A549 (cell line): Measurements from ENCODE around the gene GCNT3. TPM values are rescaled to one million over a fixed set of nuclear protein-coding genes. Genes with fewer than 3 reads are reported as not detected.

Experiments
- ATAC-seq, 2 experiments: fragments of 200-7000 bp in 1 of 2; fragments of >200 bp in 1 of 2; cut with Nextera tagmentation in 1 of 2; cut with Tn5 transposase in 1 of 2; 3 replicates each; pipeline versions ENCODE4 v1.8.0 to v1.9.1; 2018 to 2020; ENCODE audit warnings: mild to moderate bottlenecking in 1 of 2, moderate library complexity in 1 of 2
- CTCF ChIA-PET: fragments of 300-600 bp; sonication (Branson Sonifier 250); formaldehyde crosslinking; extraction: SDS; loops from one replicate; lab custom pipeline; 2021; ENCODE audit warnings: antibody characterized with exemption, inconsistent platforms; lab: Yijun Ruan, JAX
- POLR2A ChIA-PET: fragments of 350-600 bp; formaldehyde crosslinking; extraction: SDS; loops from one replicate; lab custom pipeline; 2021; ENCODE audit warnings: antibody characterized with exemption, inconsistent platforms; lab: Yijun Ruan, JAX
- DNase-seq, 2 experiments: peaks; one replicate each; pipeline versions ENCODE4 v3.0.0 to v3.0.0-alpha.2; 2011 to 2016; ENCODE audit warnings: low read depth in 1 of 2, low spot score in 1 of 2
- FAIRE-seq: peaks from 2 replicates; lab custom pipeline; 2011; peaks lifted over from hg19 to GRCh38; lab: Jason Lieb, UNC
- H3K27ac ChIP-seq, 2 experiments: fragments of >200 bp; sonication (Bioruptor Twin); formaldehyde crosslinking; 3 replicates each; pipeline ENCODE4 v1.5.1; 2016 to 2017
- H3K4me1 ChIP-seq: fragments of >200 bp; sonication (Bioruptor Twin); formaldehyde crosslinking; 3 replicates; pipeline ENCODE4 v1.6.1; 2016
- H3K4me2 ChIP-seq: fragments of >200 bp; sonication (Bioruptor Twin); formaldehyde crosslinking; 3 replicates; pipeline ENCODE4 v1.6.1; 2016
- H3K4me3 ChIP-seq: fragments of >200 bp; sonication (Bioruptor Twin); formaldehyde crosslinking; 3 replicates; pipeline ENCODE4 v1.5.1; 2016
- H3K9me3 ChIP-seq: fragments of >200 bp; sonication (Bioruptor Twin); formaldehyde crosslinking; 3 replicates; pipeline ENCODE4 v1.6.1; 2016
- CBX8 ChIP-seq: fragments of 200-600 bp; sonication (generic); IDR thresholded peaks from 2 replicates; pipeline ENCODE4 v1.6.1; 2016
- CHD2 ChIP-seq: fragments of 150-350 bp; IDR thresholded peaks from 2 replicates; pipeline ENCODE4 v1.6.1; 2014; ENCODE audit warnings: low read length; ENCODE audit not compliant: partially characterized antibody
- CTCF ChIP-seq: fragments of >200 bp; sonication (Bioruptor Twin); formaldehyde crosslinking; IDR thresholded peaks from 3 replicates; pipeline ENCODE4 v1.5.1; 2016
- E2F6 ChIP-seq: IDR thresholded peaks from 2 replicates; pipeline ENCODE4 v1.6.1; 2012; ENCODE audit warnings: low read depth, borderline replicate concordance
- EHF ChIP-seq: fragments of 250-450 bp; sonication (Bioruptor Pico); IDR thresholded peaks from 2 replicates; pipeline ENCODE4 v1.5.0; 2020; ENCODE audit warnings: mild to moderate bottlenecking
- EHMT2 ChIP-seq: fragments of 200-600 bp; sonication (generic); IDR thresholded peaks from 2 replicates; pipeline ENCODE4 v1.6.1; 2016; ENCODE audit warnings: antibody characterized with exemption, low read depth, mild to moderate bottlenecking, moderate library complexity
- EP300 ChIP-seq, 2 experiments: fragments of >200 bp; sonication (Bioruptor Twin); formaldehyde crosslinking; IDR thresholded peaks; 2 replicates in 1 of 2; 3 replicates in 1 of 2; pipeline ENCODE4 v1.6.1; 2016 to 2017
- ESRRA ChIP-seq: fragments of 150-350 bp; IDR thresholded peaks from 2 replicates; pipeline ENCODE4 v1.6.1; 2014; ENCODE audit warnings: mild to moderate bottlenecking, low read length, borderline replicate concordance
- FOSL2 ChIP-seq, 2 experiments: fragments of 450-650 bp in 1 of 2; fragments of >200 bp in 1 of 2; sonication (Bioruptor Twin) in 1 of 2; formaldehyde crosslinking; IDR thresholded peaks; 2 replicates each; pipeline versions ENCODE4 v1.5.0 to v1.6.1; 2016 to 2020; ENCODE audit warnings: mild to moderate bottlenecking in 1 of 2, moderate library complexity in 1 of 2
- GATA3 ChIP-seq: IDR thresholded peaks from 2 replicates; pipeline ENCODE4 v1.6.1; 2012; ENCODE audit warnings: borderline replicate concordance
- HEYL ChIP-seq: fragments of 250-450 bp; sonication (Bioruptor Pico); IDR thresholded peaks from 2 replicates; pipeline ENCODE4 v1.8.0; 2021; ENCODE audit warnings: mild to moderate bottlenecking, moderate library complexity
- HOXA7 ChIP-seq: fragments of 250-450 bp; sonication (Bioruptor Pico); IDR thresholded peaks from 2 replicates; pipeline ENCODE4 v1.5.0; 2020; ENCODE audit warnings: mild to moderate bottlenecking, moderate library complexity
- HOXB13 ChIP-seq: fragments of 250-450 bp; sonication (Bioruptor Pico); IDR thresholded peaks from 2 replicates; pipeline ENCODE4 v1.5.0; 2020; ENCODE audit warnings: low read depth, mild to moderate bottlenecking, moderate library complexity
- HOXB5 ChIP-seq: fragments of 250-450 bp; sonication (Bioruptor Pico); IDR thresholded peaks from 2 replicates; pipeline ENCODE4 v1.5.0; 2020; ENCODE audit warnings: mild to moderate bottlenecking, moderate library complexity
- KDM1A ChIP-seq: fragments of 200-600 bp; sonication (generic); IDR thresholded peaks from 2 replicates; pipeline ENCODE4 v1.6.1; 2016; ENCODE audit warnings: low read depth, mild to moderate bottlenecking
- MAX ChIP-seq: IDR thresholded peaks from 2 replicates; pipeline ENCODE4 v1.6.1; 2012
- MAZ ChIP-seq: fragments of 150-350 bp; IDR thresholded peaks from 2 replicates; pipeline ENCODE4 v1.6.1; 2014; ENCODE audit warnings: antibody characterized with exemption, low read depth, low read length, borderline replicate concordance
- NFE2L2 ChIP-seq: fragments of 150-350 bp; conservative IDR thresholded peaks from 2 replicates; pipeline ENCODE4 v1.6.1; 2014; ENCODE audit warnings: low read length
- RAD21 ChIP-seq, 2 experiments: fragments of >200 bp in 1 of 2; sonication (Bioruptor Twin) in 1 of 2; formaldehyde crosslinking in 1 of 2; IDR thresholded peaks in 1 of 2; conservative IDR thresholded peaks in 1 of 2; 2 replicates in 1 of 2; 3 replicates in 1 of 2; pipeline ENCODE4 v1.6.1; 2012 to 2018; ENCODE audit warnings: inconsistent platforms in 1 of 2
- RARB ChIP-seq: fragments of 250-450 bp; sonication (Bioruptor Pico); IDR thresholded peaks from 2 replicates; pipeline ENCODE4 v1.8.0; 2021; ENCODE audit warnings: mild to moderate bottlenecking, moderate library complexity
- RFX5 ChIP-seq: fragments of 450-650 bp; IDR thresholded peaks from 2 replicates; pipeline ENCODE4 v1.7.1; 2014; ENCODE audit warnings: antibody characterized with exemption, mild to moderate bottlenecking, moderate library complexity
- SMC3 ChIP-seq: fragments of >200 bp; sonication (Bioruptor Twin); formaldehyde crosslinking; IDR thresholded peaks from 3 replicates; pipeline ENCODE4 v1.6.1; 2018; ENCODE audit warnings: inconsistent platforms
- TFCP2L1 ChIP-seq: fragments of 250-450 bp; sonication (Bioruptor Pico); IDR thresholded peaks from 2 replicates; pipeline ENCODE4 v1.5.0; 2021; ENCODE audit warnings: mild to moderate bottlenecking
- ZC3H11A ChIP-seq: fragments of 450-650 bp; IDR thresholded peaks from 2 replicates; pipeline ENCODE4 v1.6.1; 2014; ENCODE audit warnings: antibody characterized with exemption, mild to moderate bottlenecking
- WGBS: methylation state at CpG from one replicate; pipeline ENCODE4 v1.1.6; 2017; ENCODE audit errors: missing lambda C conversion rate; 5-methylcytosine and 5-hydroxymethylcytosine counted together
- polyA plus RNA-seq, 4 experiments: library from polyadenylated mRNA; depleted of rRNA in 3 of 4; stranded (reverse); fragments of >200 nt; fragmentation: RNase III in 1 of 4; extraction: RNeasy Plus Mini Kit Qiagen cat#74134 plus additional on column Dnase treatment in 1 of 4; gene quantifications; 2 replicates in 3 of 4; 3 replicates in 1 of 4; pipeline ENCODE4 v1.2.3, GENCODE V29; 2011 to 2017

GCNT3 gene
- polyA plus RNA-seq, 2 of the 4 experiments (the other 2 are of a cell fraction), result 69.2 to 134 TPM

- DNase-seq (no peak), ATAC-seq (peak; percentile 51; a peak in 3 of 6 replicates), FAIRE-seq (no peak)
- ChIA-PET POLR2A (no interaction called here), CTCF (interaction anchor here (0.9 to 3.5 kb wide), 5 partner anchors 14 to 55 kb away, joined by 3 to 10 read pairs (median 4); no protein-coding TSS in a partner anchor)
- Histone ChIP-seq H3K4me2 (peak overlapping the region; percentile 42; the same call in 2 of the 3 replicates), H3K4me1 (peaks cover 41% of the 10 kb centered on the region), H3K9me3 (peaks cover 18% of the 10 kb centered on the region), H3K4me3 (no peak overlapping the region), H3K27ac (peak overlapping the region; percentile 13 to 68)
- WGBS, result 93% methylated on average over 8 of the region's 8 CpGs
- TF ChIP-seq EHMT2 (no peak), HOXB5 (CRISPR knock-in tag) (no peak), KDM1A (no peak)
Measured at GRCh38 chr15:59569477-59569876, 42.1 kb upstream of the GCNT3 start.

GRCh38 chr15:59570315-59570714 is 41.3 kb upstream of the GCNT3 start:
- WGBS, result 10% methylated on average over 3 of the region's 3 CpGs
- Histone ChIP-seq H3K4me1 (peaks cover 41% of the 10 kb centered on the region), H3K9me3 (peaks cover 12% of the 10 kb centered on the region), H3K4me2 (peak overlapping the region; percentile 42), H3K27ac (peak overlapping the region; percentile 13 to 68; a peak in 5 of 6 replicates), H3K4me3 (no peak overlapping the region)
- DNase-seq, result peak; percentile 65 to 95
- TF ChIP-seq GATA3 (peak; percentile 20; the same call in 1 of the 2 replicates), HOXB5 (CRISPR knock-in tag) (0 out of 2 replicates have a peak, but pooled peaks have one; percentile 16), FOSL2 (IDR thresholded peaks at IDR 0.05) (no peak), FOSL2 (CRISPR knock-in tag; IDR thresholded peaks at IDR 0.05) (peak; percentile 74), CHD2 (no peak)
- POLR2A ChIA-PET, result no interaction called here
- peak; percentile 78 to 80 for ATAC-seq
- no peak for FAIRE-seq
- CTCF ChIA-PET, result interaction anchor here (0.9 to 3.5 kb wide), 3 partner anchors 27 to 54 kb away, joined by 3 to 10 read pairs (median 4); no protein-coding TSS in a partner anchor

GRCh38 chr15:59571606-59572005 is 40.0 kb upstream of the GCNT3 start:
- WGBS, result 90% methylated on average over 6 of the region's 6 CpGs
- POLR2A ChIA-PET, result no interaction called here
- TF ChIP-seq RFX5, result no peak
- TF ChIP-seq EHF (CRISPR knock-in tag), result peak; percentile 39; the same call in 1 of the 2 replicates
- TF ChIP-seq MAZ, result no peak
- TF ChIP-seq SMC3, result no peak
- TF ChIP-seq HEYL (CRISPR knock-in tag), result no peak
- no peak for TF ChIP-seq TFCP2L1
- TF ChIP-seq HOXB5 (CRISPR knock-in tag), result no peak
- no peak for TF ChIP-seq EP300 (IDR thresholded peaks at IDR 0.05)
- 0 out of 2 replicates have a peak, but pooled peaks have one; percentile 35 for TF ChIP-seq HOXB13 (CRISPR knock-in tag)
- TF ChIP-seq ESRRA, result no peak
- no peak for TF ChIP-seq GATA3
- no peak for TF ChIP-seq E2F6
- no peak for TF ChIP-seq EHMT2
- no peak for TF ChIP-seq RARB (CRISPR knock-in tag)
- H3K27ac ChIP-seq, result peak overlapping the region; percentile 5 to 13; a peak in 1 of 6 replicates
- no peak overlapping the region for H3K4me3 ChIP-seq
- FAIRE-seq (no peak), ATAC-seq (no peak), DNase-seq (no peak)
- CTCF ChIA-PET, result interaction anchor here (0.6 to 1.2 kb wide), 4 partner anchors 9 to 82 kb away, joined by 3 to 6 read pairs (median 4); no protein-coding TSS in a partner anchor
- peaks cover 40% of the 10 kb centered on the region for H3K4me1 ChIP-seq
- no peak overlapping the region for H3K4me2 ChIP-seq
- H3K9me3 ChIP-seq, result no peaks in the 10 kb centered on the region

- H3K4me3 ChIP-seq, result no peak overlapping the region
- no peak overlapping the region for H3K4me2 ChIP-seq
- H3K9me3 ChIP-seq, result no peaks in the 10 kb centered on the region
- POLR2A ChIA-PET, result no interaction called here
- 78% methylated on average over 3 of the region's 3 CpGs for WGBS
- ATAC-seq (no peak), FAIRE-seq (no peak), DNase-seq (no peak)
- CTCF ChIA-PET, result interaction anchor here (0.6 to 4.0 kb wide), 6 partner anchors 11 to 54 kb away, joined by 3 to 22 read pairs (median 6); no protein-coding TSS in a partner anchor
- H3K4me1 ChIP-seq, result peaks cover 14% of the 10 kb centered on the region
- no peak overlapping the region for H3K27ac ChIP-seq
- TF ChIP-seq ZC3H11A (no peak), RAD21 (conservative IDR thresholded peaks at IDR 0.05 in 1 of 2, IDR thresholded peaks at IDR 0.05 in 1 of 2) (no peak), HOXB13 (CRISPR knock-in tag) (no peak), NFE2L2 (no peak), CBX8 (no peak), CHD2 (no peak), MAX (no peak), HOXB5 (CRISPR knock-in tag) (no peak), HOXA7 (CRISPR knock-in tag) (no peak), CTCF (no peak)
Measured at GRCh38 chr15:59583088-59583487, 28.5 kb upstream of the GCNT3 start.
